GM13976 (cell line): ENCODE data around the gene BAZ2B.
"Not testable (repeated sequence)": the region's sequence is repeated elsewhere in the genome, so short reads cannot be mapped to it uniquely, and the experiment has no call there.

Experiments used
- DNase-seq: peaks from one replicate; pipeline ENCODE4 v3.0.0; 2012; ENCODE audit warnings: low spot score
- in situ Hi-C: fragments of 300-500 bp; cut with MboI; formaldehyde crosslinking; loops from one replicate; pipeline ENCODE4 v1.12.0; 2022; ENCODE audit warnings: low sequenced_read_pairs, mixed read lengths, inconsistent platforms; ENCODE audit not compliant: unreplicated experiment
- TF ChIP-seq, protein P1 (sequence below): IDR thresholded peaks from 2 replicates; pipeline ENCODE4 v1.5.1; 2012; ENCODE audit warnings: borderline replicate concordance, mild to moderate bottlenecking; ENCODE audit not compliant: insufficient read depth; ENCODE audit errors: extremely low read depth, missing control alignments, control extremely low read depth

BAZ2B gene

DNA sequence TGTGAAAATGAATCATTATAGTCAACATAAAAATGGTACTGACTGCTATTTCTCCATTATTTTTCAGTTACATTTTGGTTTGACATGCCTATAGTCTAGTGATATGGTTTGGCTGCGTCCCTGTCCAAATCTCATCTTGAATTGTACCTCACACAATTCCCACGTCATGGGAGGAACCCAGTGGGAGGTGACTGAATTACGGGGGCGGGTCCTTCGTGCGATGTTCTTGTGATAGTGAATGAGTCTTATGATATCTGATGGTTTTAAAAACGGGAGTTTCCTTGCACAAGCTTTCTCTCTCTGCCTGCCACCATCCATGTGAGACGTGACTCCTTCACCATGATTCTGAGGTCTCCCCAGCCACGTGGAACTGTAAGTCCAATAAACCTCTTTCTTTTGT is 70.3 kb downstream of the BAZ2B start:
- DNase-seq: no peak
- in situ Hi-C loops: no loop called here
- TF ChIP-seq, protein P1, sequence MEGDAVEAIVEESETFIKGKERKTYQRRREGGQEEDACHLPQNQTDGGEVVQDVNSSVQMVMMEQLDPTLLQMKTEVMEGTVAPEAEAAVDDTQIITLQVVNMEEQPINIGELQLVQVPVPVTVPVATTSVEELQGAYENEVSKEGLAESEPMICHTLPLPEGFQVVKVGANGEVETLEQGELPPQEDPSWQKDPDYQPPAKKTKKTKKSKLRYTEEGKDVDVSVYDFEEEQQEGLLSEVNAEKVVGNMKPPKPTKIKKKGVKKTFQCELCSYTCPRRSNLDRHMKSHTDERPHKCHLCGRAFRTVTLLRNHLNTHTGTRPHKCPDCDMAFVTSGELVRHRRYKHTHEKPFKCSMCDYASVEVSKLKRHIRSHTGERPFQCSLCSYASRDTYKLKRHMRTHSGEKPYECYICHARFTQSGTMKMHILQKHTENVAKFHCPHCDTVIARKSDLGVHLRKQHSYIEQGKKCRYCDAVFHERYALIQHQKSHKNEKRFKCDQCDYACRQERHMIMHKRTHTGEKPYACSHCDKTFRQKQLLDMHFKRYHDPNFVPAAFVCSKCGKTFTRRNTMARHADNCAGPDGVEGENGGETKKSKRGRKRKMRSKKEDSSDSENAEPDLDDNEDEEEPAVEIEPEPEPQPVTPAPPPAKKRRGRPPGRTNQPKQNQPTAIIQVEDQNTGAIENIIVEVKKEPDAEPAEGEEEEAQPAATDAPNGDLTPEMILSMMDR: no peak

DNA sequence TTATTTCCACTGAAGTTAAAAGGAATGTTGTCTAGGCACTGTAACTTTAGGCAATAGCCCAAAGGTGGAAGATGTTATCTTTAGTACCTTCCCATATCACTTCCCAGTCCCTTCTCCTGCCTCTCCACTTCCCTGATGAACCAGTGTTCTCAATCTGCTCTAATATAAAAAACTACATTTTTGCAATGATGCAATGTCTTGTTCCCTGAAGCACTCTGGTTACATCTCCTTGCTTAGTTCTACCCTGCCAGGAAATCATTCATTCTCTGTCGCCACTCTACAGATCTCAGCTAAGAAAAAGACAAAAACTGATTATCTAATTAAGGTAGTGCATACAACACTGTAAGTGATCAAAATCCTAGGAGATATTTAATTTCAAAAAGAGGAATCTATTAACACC is 71.3 kb downstream of the BAZ2B start:
- TF ChIP-seq, protein P1: no peak
- no peak for DNase-seq
- in situ Hi-C loops: no loop called here

DNA sequence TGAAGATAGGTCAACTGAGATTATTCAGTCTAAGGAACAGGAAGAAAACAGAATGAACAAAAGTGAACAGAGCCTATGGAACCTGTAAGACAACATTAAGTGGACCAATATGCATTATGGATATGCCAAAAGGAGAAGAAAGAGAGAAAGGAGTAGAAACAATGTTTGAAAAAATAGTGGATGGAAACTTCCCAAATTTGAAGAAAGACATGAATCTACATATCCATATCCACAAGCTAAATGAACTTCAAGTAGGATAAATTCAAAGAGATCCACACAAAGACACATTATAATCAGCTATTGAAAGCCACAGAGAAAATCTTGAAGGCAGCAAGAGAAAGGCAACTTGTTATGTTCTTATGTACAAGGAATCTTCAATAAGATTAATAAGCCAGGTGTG is 74.2 kb downstream of the BAZ2B start:
- TF ChIP-seq, protein P1: no peak
- in situ Hi-C loops: no loop called here
- DNase-seq: no peak

GRCh38 chr2:159539701-159540100 is 76.6 kb downstream of the BAZ2B start:
- TF ChIP-seq, protein P1: no peak
- DNase-seq: no peak

GRCh38 chr2:159538801-159539200 is 77.5 kb downstream of the BAZ2B start:
- TF ChIP-seq, protein P1: no peak
- in situ Hi-C loops: no loop called here
- DNase-seq: no peak

More at GRCh38 chr2:159539701-159540100, 76.6 kb downstream of the BAZ2B start:
- in situ Hi-C loops: no loop called here

DNA sequence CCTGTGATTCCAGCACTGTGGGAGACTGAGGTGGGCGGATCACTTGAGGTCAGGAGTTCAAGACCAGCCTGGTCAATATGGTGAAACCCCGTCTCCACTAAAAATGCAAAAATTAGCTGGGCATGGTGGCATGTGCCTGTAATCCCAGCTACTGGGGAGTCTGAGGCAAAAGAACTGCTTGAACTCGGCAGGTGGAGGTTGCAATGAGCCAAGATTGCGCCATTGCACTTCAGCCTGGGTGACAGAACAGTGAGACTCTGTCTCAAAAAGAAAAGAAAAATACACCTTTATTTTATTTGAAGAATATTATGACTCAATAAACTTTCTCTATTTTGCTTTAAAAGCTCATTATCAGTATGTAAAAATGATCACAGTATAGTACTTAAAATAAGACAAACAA is 81.1 kb downstream of the BAZ2B start:
- DNase-seq, in situ Hi-C loops: not testable (repeated sequence)

DNA sequence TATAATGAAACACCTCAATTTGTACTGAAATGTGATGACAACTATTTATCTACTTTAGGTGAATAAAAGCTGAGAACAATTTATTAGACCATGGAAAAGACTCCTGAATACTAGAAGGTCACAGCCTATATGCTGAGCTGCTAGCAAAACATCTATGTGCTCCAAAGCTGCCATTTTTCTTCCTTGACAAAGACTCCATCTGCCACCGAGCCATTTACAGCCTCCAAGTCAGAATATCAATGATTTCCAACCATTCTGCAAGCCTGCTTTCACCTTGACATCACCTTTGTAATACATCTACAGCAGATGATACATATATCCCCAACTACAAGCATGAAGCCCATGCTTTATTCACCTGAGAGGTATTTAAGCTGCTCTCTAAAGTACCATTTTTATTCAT is 84.9 kb downstream of the BAZ2B start:
- TF ChIP-seq, protein P1: no peak
- in situ Hi-C loops: no loop called here
- no peak for DNase-seq
